Osteoblast (primary cell): ENCODE measurements around the gene ACOX3. TPM values are rescaled to one million over a fixed set of nuclear protein-coding genes. Genes with fewer than 3 reads are reported as not detected.

Source experiments
- DNase-seq: peaks from one replicate; pipeline ENCODE4 v3.0.0; 2011; ENCODE audit warnings: low spot score, mixed read lengths; ENCODE audit not compliant: insufficient read length; ENCODE audit errors: missing footprints
- H2AFZ ChIP-seq: 2 replicates; pipeline ENCODE4 v1.6.0; 2011; ENCODE audit warnings: mild to moderate bottlenecking, low read length
- H3K27ac ChIP-seq: 2 replicates; pipeline ENCODE4 v1.5.1; 2011; ENCODE audit warnings: mild to moderate bottlenecking, low read depth, low read length, moderate library complexity
- H3K27me3 ChIP-seq: 2 replicates; pipeline ENCODE4 v1.6.0; 2012; ENCODE audit warnings: mild to moderate bottlenecking, control low read depth, inconsistent platforms, low read length, moderate library complexity; ENCODE audit not compliant: insufficient read depth
- H3K36me3 ChIP-seq: 2 replicates; pipeline ENCODE4 v1.5.1; 2011; ENCODE audit warnings: mild to moderate bottlenecking, low read length, control low read depth, moderate library complexity; ENCODE audit not compliant: insufficient read depth
- H3K4me1 ChIP-seq: 2 replicates; pipeline ENCODE4 v1.5.1; 2011; ENCODE audit warnings: mild to moderate bottlenecking, low read length, control low read depth, moderate library complexity; ENCODE audit not compliant: insufficient read depth
- H3K4me2 ChIP-seq: 2 replicates; pipeline ENCODE4 v1.6.0; 2011; ENCODE audit warnings: mild to moderate bottlenecking, low read length; ENCODE audit not compliant: insufficient read depth
- H3K4me3 ChIP-seq: fragments of 200-600 bp; sonication (generic); 3 replicates; pipeline ENCODE4 v1.5.1; 2012; ENCODE audit warnings: mild to moderate bottlenecking, low read length, inconsistent platforms; ENCODE audit not compliant: insufficient read depth
- H3K79me2 ChIP-seq: 2 replicates; pipeline ENCODE4 v1.6.0; 2012; ENCODE audit warnings: mild to moderate bottlenecking, low read length, control low read depth, inconsistent platforms; ENCODE audit not compliant: insufficient read depth
- H3K9me3 ChIP-seq: 2 replicates; pipeline ENCODE4 v1.5.1; 2011; ENCODE audit warnings: low read depth, low read length, control low read depth
- H4K20me1 ChIP-seq: 2 replicates; pipeline ENCODE4 v1.6.0; 2012; ENCODE audit warnings: mild to moderate bottlenecking, low read length, control low read depth; ENCODE audit not compliant: insufficient read depth
- CTCF ChIP-seq: IDR thresholded peaks from 2 replicates; pipeline ENCODE4 v1.5.1; 2011; ENCODE audit warnings: mild to moderate bottlenecking, low read depth, low read length, moderate library complexity; ENCODE audit errors: extremely low read depth
- total RNA-seq: library from RNA; depleted of rRNA; stranded (reverse); fragments of >200 nt; gene quantifications from 2 replicates; pipeline ENCODE4 v1.2.3, GENCODE V29; 2012

Gene ACOX3
- total RNA-seq, 1 donor = 24.2 TPM

- peak; percentile 19 for DNase-seq
- H3K79me2 ChIP-seq = no peaks in the 10 kb centered on the region
- H2AFZ ChIP-seq = no peak overlapping the region
- no peak for TF ChIP-seq CTCF
- no peaks in the 10 kb centered on the region for H3K27me3 ChIP-seq
- no peak overlapping the region for H3K27ac ChIP-seq
- no peak overlapping the region for H3K4me2 ChIP-seq
- no peaks in the 10 kb centered on the region for H4K20me1 ChIP-seq
- H3K36me3 ChIP-seq = no peaks in the 10 kb centered on the region
- no peaks in the 10 kb centered on the region for H3K9me3 ChIP-seq
- no peak overlapping the region for H3K4me3 ChIP-seq
- H3K4me1 ChIP-seq = peaks cover 13% of the 10 kb centered on the region
Measured at GRCh38 chr4:8328866-8329559, 111.5 kb downstream of the ACOX3 start.

GRCh38 chr4:8328456-8328855, 112.1 kb downstream of the ACOX3 start:
- Histone ChIP-seq H3K27me3 (no peaks in the 10 kb centered on the region), H3K4me1 (peaks cover 13% of the 10 kb centered on the region), H3K79me2 (no peaks in the 10 kb centered on the region), H3K9me3 (no peaks in the 10 kb centered on the region), H4K20me1 (no peaks in the 10 kb centered on the region), H3K4me2 (no peak overlapping the region), H3K4me3 (no peak overlapping the region), H2AFZ (no peak overlapping the region), H3K36me3 (no peaks in the 10 kb centered on the region), H3K27ac (no peak overlapping the region)
- no peak for DNase-seq
- TF ChIP-seq CTCF = no peak

GRCh38 chr4:8326206-8326605, 114.3 kb downstream of the ACOX3 start:
- no peaks in the 10 kb centered on the region for H3K27me3 ChIP-seq
- no peak overlapping the region for H3K27ac ChIP-seq
- no peak for TF ChIP-seq CTCF

GRCh38 chr4:8325291-8325973, 115.1 kb downstream of the ACOX3 start:
- Histone ChIP-seq H3K4me2 (peak overlapping the region; percentile 16), H2AFZ (no peak overlapping the region), H3K4me1 (peaks cover 13% of the 10 kb centered on the region), H3K27ac (no peak overlapping the region), H3K36me3 (no peaks in the 10 kb centered on the region), H4K20me1 (no peaks in the 10 kb centered on the region), H3K9me3 (no peaks in the 10 kb centered on the region), H3K79me2 (no peaks in the 10 kb centered on the region), H3K27me3 (no peaks in the 10 kb centered on the region), H3K4me3 (no peak overlapping the region)
- peak; percentile 71 for DNase-seq
- TF ChIP-seq CTCF = no peak

More at GRCh38 chr4:8326206-8326605, 114.3 kb downstream of the ACOX3 start:
- Histone ChIP-seq H4K20me1 (no peaks in the 10 kb centered on the region), H3K9me3 (no peaks in the 10 kb centered on the region), H3K79me2 (no peaks in the 10 kb centered on the region), H3K4me1 (peaks cover 13% of the 10 kb centered on the region), H3K4me2 (no peak overlapping the region), H3K36me3 (no peaks in the 10 kb centered on the region), H3K4me3 (no peak overlapping the region), H2AFZ (no peak overlapping the region)
- DNase-seq = peak; percentile 62
